BLaER1 (cell line): ENCODE data around the gene BEST1.
A peak's percentile ranks its signal among the peaks of the same experiment; 100 is the strongest.

Experiments
- H3K27ac ChIP-seq: shearing (Covaris generic); formaldehyde crosslinking; 2 replicates; pipeline ENCODE4 v1.8.1; 2022
- H3K27me3 ChIP-seq: shearing (Covaris generic); formaldehyde crosslinking; 2 replicates; pipeline ENCODE4 v1.8.1; 2022
- H3K36me3 ChIP-seq: shearing (Covaris generic); formaldehyde crosslinking; 2 replicates; pipeline ENCODE4 v1.8.1; 2022
- H3K4me1 ChIP-seq: shearing (Covaris generic); formaldehyde crosslinking; 2 replicates; pipeline ENCODE4 v1.8.1; 2022
- H3K4me2 ChIP-seq: shearing (Covaris generic); formaldehyde crosslinking; 2 replicates; pipeline ENCODE4 v1.8.1; 2022
- H3K4me3 ChIP-seq: shearing (Covaris generic); formaldehyde crosslinking; 2 replicates; pipeline ENCODE4 v1.8.1; 2022
- H3K9ac ChIP-seq: shearing (Covaris generic); formaldehyde crosslinking; 2 replicates; pipeline ENCODE4 v1.8.1; 2022
- H3K9me3 ChIP-seq: shearing (Covaris generic); formaldehyde crosslinking; 2 replicates; pipeline ENCODE4 v1.8.1; 2022
- H4K20me1 ChIP-seq: shearing (Covaris generic); formaldehyde crosslinking; 2 replicates; pipeline ENCODE4 v1.8.1; 2022
- Cebpa-rat ChIP-seq: shearing (Covaris generic); IDR thresholded peaks from 2 replicates; pipeline ENCODE4 v1.8.1; 2022

Gene BEST1

GRCh38 chr11:61923166-61924063 lies 26.7 kb upstream of the BEST1 start:
- Histone ChIP-seq H3K36me3 (no peaks in the 10 kb centered on the region), H3K9me3 (no peaks in the 10 kb centered on the region; the same call in 1 of the 2 replicates), H3K4me1 (peaks cover 42% of the 10 kb centered on the region), H3K4me2 (peak overlapping the region; percentile 63), H3K27ac (no peak overlapping the region), H4K20me1 (no peaks in the 10 kb centered on the region), H3K4me3 (no peak overlapping the region), H3K9ac (no peak overlapping the region), H3K27me3 (peaks cover 21% of the 10 kb centered on the region)
- no peak for TF ChIP-seq Cebpa-rat

GRCh38 chr11:61924064-61924455 lies 26.1 kb upstream of the BEST1 start:
- H3K4me1 ChIP-seq, result peaks cover 40% of the 10 kb centered on the region
- no peak overlapping the region for H3K27ac ChIP-seq
- H3K4me3 ChIP-seq, result no peak overlapping the region
- no peaks in the 10 kb centered on the region for H4K20me1 ChIP-seq
- no peak for TF ChIP-seq Cebpa-rat
- no peaks in the 10 kb centered on the region for H3K36me3 ChIP-seq
- peaks cover 14% of the 10 kb centered on the region for H3K27me3 ChIP-seq
- no peak overlapping the region for H3K4me2 ChIP-seq
- no peaks in the 10 kb centered on the region; the same call in 1 of the 2 replicates for H3K9me3 ChIP-seq
- H3K9ac ChIP-seq, result no peak overlapping the region

- Histone ChIP-seq H3K27ac (no peak overlapping the region), H3K4me1 (peaks cover 29% of the 10 kb centered on the region), H3K9me3 (no peaks in the 10 kb centered on the region; the same call in 1 of the 2 replicates), H3K4me2 (no peak overlapping the region), H4K20me1 (no peaks in the 10 kb centered on the region), H3K27me3 (no peaks in the 10 kb centered on the region), H3K36me3 (no peaks in the 10 kb centered on the region), H3K4me3 (no peak overlapping the region), H3K9ac (no peak overlapping the region)
- no peak for TF ChIP-seq Cebpa-rat
These were observed 24.4 kb upstream of the BEST1 start for GRCh38 chr11:61925736-61926135.

GRCh38 chr11:61926235-61926634 lies 23.9 kb upstream of the BEST1 start:
- Histone ChIP-seq H3K9me3 (no peaks in the 10 kb centered on the region; the same call in 1 of the 2 replicates), H3K36me3 (no peaks in the 10 kb centered on the region), H3K4me2 (no peak overlapping the region), H3K4me3 (no peak overlapping the region), H3K9ac (no peak overlapping the region), H3K27ac (no peak overlapping the region), H4K20me1 (no peaks in the 10 kb centered on the region), H3K4me1 (peaks cover 27% of the 10 kb centered on the region), H3K27me3 (no peaks in the 10 kb centered on the region)
- TF ChIP-seq Cebpa-rat, result no peak

- H3K4me1 ChIP-seq, result peaks cover 14% of the 10 kb centered on the region
- H3K36me3 ChIP-seq, result no peaks in the 10 kb centered on the region
- no peak overlapping the region for H3K4me3 ChIP-seq
- H3K9ac ChIP-seq, result no peak overlapping the region
- no peak for TF ChIP-seq Cebpa-rat
- no peaks in the 10 kb centered on the region for H4K20me1 ChIP-seq
- H3K27me3 ChIP-seq, result no peaks in the 10 kb centered on the region
- H3K4me2 ChIP-seq, result no peak overlapping the region
- H3K9me3 ChIP-seq, result no peaks in the 10 kb centered on the region; the same call in 1 of the 2 replicates
- no peak overlapping the region for H3K27ac ChIP-seq
These were observed 22.6 kb upstream of the BEST1 start for GRCh38 chr11:61927501-61927900.

- Histone ChIP-seq H3K4me3 (no peak overlapping the region), H4K20me1 (no peaks in the 10 kb centered on the region), H3K4me1 (peaks cover 3% of the 10 kb centered on the region; the same call in 1 of the 2 replicates), H3K4me2 (no peak overlapping the region), H3K36me3 (no peaks in the 10 kb centered on the region), H3K9me3 (no peaks in the 10 kb centered on the region; the same call in 1 of the 2 replicates), H3K9ac (no peak overlapping the region), H3K27me3 (no peaks in the 10 kb centered on the region), H3K27ac (no peak overlapping the region)
- no peak for TF ChIP-seq Cebpa-rat
These were observed 21.5 kb upstream of the BEST1 start for GRCh38 chr11:61928606-61929005.

GRCh38 chr11:61930933-61931332 lies 19.2 kb upstream of the BEST1 start:
- Histone ChIP-seq H3K4me3 (no peak overlapping the region), H3K4me1 (no peaks in the 10 kb centered on the region), H3K27me3 (no peaks in the 10 kb centered on the region), H3K9ac (no peak overlapping the region), H3K9me3 (peaks cover 9% of the 10 kb centered on the region), H3K4me2 (no peak overlapping the region), H4K20me1 (no peaks in the 10 kb centered on the region), H3K27ac (no peak overlapping the region), H3K36me3 (no peaks in the 10 kb centered on the region)
- no peak for TF ChIP-seq Cebpa-rat

GRCh38 chr11:61935861-61936260 lies 14.3 kb upstream of the BEST1 start:
- Histone ChIP-seq H3K4me1 (no peaks in the 10 kb centered on the region), H3K4me3 (no peak overlapping the region), H3K27me3 (no peaks in the 10 kb centered on the region), H3K4me2 (no peak overlapping the region), H3K9me3 (peaks cover 36% of the 10 kb centered on the region), H3K9ac (no peak overlapping the region), H4K20me1 (no peaks in the 10 kb centered on the region), H3K27ac (no peak overlapping the region), H3K36me3 (no peaks in the 10 kb centered on the region)
- TF ChIP-seq Cebpa-rat, result no peak

- Histone ChIP-seq H3K9ac (no peak overlapping the region), H3K36me3 (no peaks in the 10 kb centered on the region), H3K4me1 (peaks cover 8% of the 10 kb centered on the region), H3K4me3 (no peak overlapping the region), H3K27me3 (no peaks in the 10 kb centered on the region), H3K9me3 (peaks cover 31% of the 10 kb centered on the region), H3K4me2 (no peak overlapping the region), H3K27ac (no peak overlapping the region), H4K20me1 (no peaks in the 10 kb centered on the region)
- no peak for TF ChIP-seq Cebpa-rat
These were observed 9.7 kb upstream of the BEST1 start for GRCh38 chr11:61940466-61940865.

GRCh38 chr11:61945191-61945590 lies 5.0 kb upstream of the BEST1 start:
- TF ChIP-seq Cebpa-rat, result no peak
- Histone ChIP-seq H3K36me3 (no peaks in the 10 kb centered on the region), H3K4me3 (no peak overlapping the region), H3K4me1 (peaks cover 23% of the 10 kb centered on the region), H3K4me2 (no peak overlapping the region), H3K9me3 (no peaks in the 10 kb centered on the region), H3K27ac (no peak overlapping the region), H3K27me3 (no peaks in the 10 kb centered on the region), H4K20me1 (no peaks in the 10 kb centered on the region), H3K9ac (no peak overlapping the region)
